Gastroesophageal sphincter (tissue), 3 donors: ENCODE results near the gene SOST.

Experiments used
- CTCF ChIP-seq, 4 experiments: fragments of 200-600 bp in 2 of 4; fragments of 450-650 bp in 2 of 4; sonication (generic) in 1 of 4; IDR thresholded peaks; one replicate each; pipeline ENCODE4 v1.5.1; 2017 to 2019; ENCODE audit warnings: antibody characterized with exemption in 4 of 4, mild to moderate bottlenecking in 2 of 4, moderate library complexity in 2 of 4
- POLR2A ChIP-seq, 2 donors: fragments of 450-650 bp; IDR thresholded peaks; one replicate each; pipeline ENCODE4 v1.6.1; 2017; ENCODE audit warnings: antibody characterized with exemption in 2 of 2, mild to moderate bottlenecking in 2 of 2, moderate library complexity in 1 of 2

GRCh38 chr17:43758086-43758485 is 505 bp downstream of the SOST start:
- TF ChIP-seq POLR2A (IDR thresholded peaks at IDR 0.05) (no peak), CTCF (IDR thresholded peaks at IDR 0.05) (no peak)
